ENCODE data around the gene PRDX5. TPM values are rescaled to one million over a fixed set of nuclear protein-coding genes. Genes with fewer than 3 reads are reported as not detected.

Gene PRDX5
- total and polyA plus RNA-seq, 2 experiments from 2014 or later, result 212 to 312 TPM

DNA sequence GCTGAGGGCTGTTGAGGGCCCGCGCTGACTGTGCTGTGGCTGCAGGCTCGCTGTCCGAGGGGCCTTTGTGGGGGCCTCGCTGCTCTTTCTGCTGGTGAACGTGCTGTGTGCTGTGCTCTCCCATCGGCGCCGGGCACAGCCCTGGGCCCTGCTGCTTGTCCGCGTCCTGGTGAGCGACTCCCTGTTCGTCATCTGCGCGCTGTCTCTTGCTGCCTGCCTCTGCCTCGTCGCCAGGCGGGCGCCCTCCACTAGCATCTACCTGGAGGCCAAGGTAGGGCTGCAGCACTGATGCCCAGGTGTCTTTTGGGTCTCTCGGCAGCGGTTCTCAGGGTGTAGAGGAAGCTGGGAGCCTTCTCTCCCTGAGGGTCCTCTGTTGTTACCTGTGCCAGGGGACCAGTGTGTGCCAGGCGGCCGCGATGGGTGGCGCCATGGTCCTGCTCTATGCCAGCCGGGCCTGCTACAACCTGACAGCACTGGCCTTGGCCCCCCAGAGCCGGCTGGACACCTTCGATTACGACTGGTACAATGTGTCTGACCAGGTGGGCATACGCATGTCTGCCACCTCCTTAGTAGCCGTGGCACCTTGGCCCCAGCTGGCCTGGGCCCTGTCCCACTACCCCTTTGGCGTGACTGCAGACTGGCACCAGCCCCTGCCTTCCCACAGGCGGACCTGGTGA lies 30.1 kb upstream of the PRDX5 start:
- H3K27ac Mint-ChIP-seq, result no peak overlapping the region
- ATAC-seq (no peak), DNase-seq (ENCODE audit: low spot score) (no peak)
- no peaks in the 10 kb centered on the region for H4K20me1 ChIP-seq (replicated peaks; ENCODE audit: insufficient read depth)
- no peak overlapping the region for H3K4me2 ChIP-seq
- H2AFZ ChIP-seq, result no peak overlapping the region
- peaks cover 11% of the 10 kb centered on the region for H3K4me1 Mint-ChIP-seq
- H3K36me3 Mint-ChIP-seq (ENCODE audit: low read depth), result no peaks in the 10 kb centered on the region; the same call in 2 of the 3 replicates
- no peak overlapping the region for H3K27ac ChIP-seq (ENCODE audit: low read depth)
- TF ChIP-seq ZNF114 (CRISPR knock-in tag; IDR thresholded peaks at IDR 0.05) (no peak), ETS1 (IDR thresholded peaks at IDR 0.05) (no peak), STAT1 (IDR thresholded peaks at IDR 0.05; ENCODE audit: unreplicated experiment) (no peak)
- H3K27me3 Mint-ChIP-seq (ENCODE audit: insufficient read depth, low read depth, poor library complexity), result peaks cover 45% of the 10 kb centered on the region
- no peak overlapping the region for H3K4me3 Mint-ChIP-seq
- peaks cover 13% of the 10 kb centered on the region; the same call in 1 of the 2 replicates for H3F3A ChIP-seq (replicated peaks; ENCODE audit: low read depth)
- no peaks in the 10 kb centered on the region; the same call in 1 of the 3 replicates for H3K9me3 Mint-ChIP-seq
- H3K79me2 ChIP-seq (replicated peaks; ENCODE audit: insufficient read depth), result no peaks in the 10 kb centered on the region
- no peak overlapping the region for H3K4me3 ChIP-seq
- H3K27me3 ChIP-seq (ENCODE audit: insufficient read depth), result peaks cover 50% of the 10 kb centered on the region
- H3K4me1 ChIP-seq (ENCODE audit: insufficient read depth), result peaks cover 8% of the 10 kb centered on the region
- no peaks in the 10 kb centered on the region for H3K9me2 ChIP-seq (ENCODE audit: insufficient read depth)
- H3K36me3 ChIP-seq (ENCODE audit: insufficient read depth), result no peaks in the 10 kb centered on the region

GRCh38 chr11:64288353-64288750 lies 29.6 kb upstream of the PRDX5 start:
- H3K36me3 Mint-ChIP-seq (ENCODE audit: low read depth), result no peaks in the 10 kb centered on the region; the same call in 2 of the 3 replicates
- H3K27ac Mint-ChIP-seq, result no peak overlapping the region
- no peak overlapping the region for H3K4me3 ChIP-seq
- TF ChIP-seq, protein P1, sequence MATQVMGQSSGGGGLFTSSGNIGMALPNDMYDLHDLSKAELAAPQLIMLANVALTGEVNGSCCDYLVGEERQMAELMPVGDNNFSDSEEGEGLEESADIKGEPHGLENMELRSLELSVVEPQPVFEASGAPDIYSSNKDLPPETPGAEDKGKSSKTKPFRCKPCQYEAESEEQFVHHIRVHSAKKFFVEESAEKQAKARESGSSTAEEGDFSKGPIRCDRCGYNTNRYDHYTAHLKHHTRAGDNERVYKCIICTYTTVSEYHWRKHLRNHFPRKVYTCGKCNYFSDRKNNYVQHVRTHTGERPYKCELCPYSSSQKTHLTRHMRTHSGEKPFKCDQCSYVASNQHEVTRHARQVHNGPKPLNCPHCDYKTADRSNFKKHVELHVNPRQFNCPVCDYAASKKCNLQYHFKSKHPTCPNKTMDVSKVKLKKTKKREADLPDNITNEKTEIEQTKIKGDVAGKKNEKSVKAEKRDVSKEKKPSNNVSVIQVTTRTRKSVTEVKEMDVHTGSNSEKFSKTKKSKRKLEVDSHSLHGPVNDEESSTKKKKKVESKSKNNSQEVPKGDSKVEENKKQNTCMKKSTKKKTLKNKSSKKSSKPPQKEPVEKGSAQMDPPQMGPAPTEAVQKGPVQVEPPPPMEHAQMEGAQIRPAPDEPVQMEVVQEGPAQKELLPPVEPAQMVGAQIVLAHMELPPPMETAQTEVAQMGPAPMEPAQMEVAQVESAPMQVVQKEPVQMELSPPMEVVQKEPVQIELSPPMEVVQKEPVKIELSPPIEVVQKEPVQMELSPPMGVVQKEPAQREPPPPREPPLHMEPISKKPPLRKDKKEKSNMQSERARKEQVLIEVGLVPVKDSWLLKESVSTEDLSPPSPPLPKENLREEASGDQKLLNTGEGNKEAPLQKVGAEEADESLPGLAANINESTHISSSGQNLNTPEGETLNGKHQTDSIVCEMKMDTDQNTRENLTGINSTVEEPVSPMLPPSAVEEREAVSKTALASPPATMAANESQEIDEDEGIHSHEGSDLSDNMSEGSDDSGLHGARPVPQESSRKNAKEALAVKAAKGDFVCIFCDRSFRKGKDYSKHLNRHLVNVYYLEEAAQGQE (IDR thresholded peaks at IDR 0.05; ENCODE audit: unreplicated experiment), result no peak
- TF ChIP-seq POLR2AphosphoS5 (IDR thresholded peaks at IDR 0.05; ENCODE audit: low read depth), result no peak
- TF ChIP-seq, protein P2, sequence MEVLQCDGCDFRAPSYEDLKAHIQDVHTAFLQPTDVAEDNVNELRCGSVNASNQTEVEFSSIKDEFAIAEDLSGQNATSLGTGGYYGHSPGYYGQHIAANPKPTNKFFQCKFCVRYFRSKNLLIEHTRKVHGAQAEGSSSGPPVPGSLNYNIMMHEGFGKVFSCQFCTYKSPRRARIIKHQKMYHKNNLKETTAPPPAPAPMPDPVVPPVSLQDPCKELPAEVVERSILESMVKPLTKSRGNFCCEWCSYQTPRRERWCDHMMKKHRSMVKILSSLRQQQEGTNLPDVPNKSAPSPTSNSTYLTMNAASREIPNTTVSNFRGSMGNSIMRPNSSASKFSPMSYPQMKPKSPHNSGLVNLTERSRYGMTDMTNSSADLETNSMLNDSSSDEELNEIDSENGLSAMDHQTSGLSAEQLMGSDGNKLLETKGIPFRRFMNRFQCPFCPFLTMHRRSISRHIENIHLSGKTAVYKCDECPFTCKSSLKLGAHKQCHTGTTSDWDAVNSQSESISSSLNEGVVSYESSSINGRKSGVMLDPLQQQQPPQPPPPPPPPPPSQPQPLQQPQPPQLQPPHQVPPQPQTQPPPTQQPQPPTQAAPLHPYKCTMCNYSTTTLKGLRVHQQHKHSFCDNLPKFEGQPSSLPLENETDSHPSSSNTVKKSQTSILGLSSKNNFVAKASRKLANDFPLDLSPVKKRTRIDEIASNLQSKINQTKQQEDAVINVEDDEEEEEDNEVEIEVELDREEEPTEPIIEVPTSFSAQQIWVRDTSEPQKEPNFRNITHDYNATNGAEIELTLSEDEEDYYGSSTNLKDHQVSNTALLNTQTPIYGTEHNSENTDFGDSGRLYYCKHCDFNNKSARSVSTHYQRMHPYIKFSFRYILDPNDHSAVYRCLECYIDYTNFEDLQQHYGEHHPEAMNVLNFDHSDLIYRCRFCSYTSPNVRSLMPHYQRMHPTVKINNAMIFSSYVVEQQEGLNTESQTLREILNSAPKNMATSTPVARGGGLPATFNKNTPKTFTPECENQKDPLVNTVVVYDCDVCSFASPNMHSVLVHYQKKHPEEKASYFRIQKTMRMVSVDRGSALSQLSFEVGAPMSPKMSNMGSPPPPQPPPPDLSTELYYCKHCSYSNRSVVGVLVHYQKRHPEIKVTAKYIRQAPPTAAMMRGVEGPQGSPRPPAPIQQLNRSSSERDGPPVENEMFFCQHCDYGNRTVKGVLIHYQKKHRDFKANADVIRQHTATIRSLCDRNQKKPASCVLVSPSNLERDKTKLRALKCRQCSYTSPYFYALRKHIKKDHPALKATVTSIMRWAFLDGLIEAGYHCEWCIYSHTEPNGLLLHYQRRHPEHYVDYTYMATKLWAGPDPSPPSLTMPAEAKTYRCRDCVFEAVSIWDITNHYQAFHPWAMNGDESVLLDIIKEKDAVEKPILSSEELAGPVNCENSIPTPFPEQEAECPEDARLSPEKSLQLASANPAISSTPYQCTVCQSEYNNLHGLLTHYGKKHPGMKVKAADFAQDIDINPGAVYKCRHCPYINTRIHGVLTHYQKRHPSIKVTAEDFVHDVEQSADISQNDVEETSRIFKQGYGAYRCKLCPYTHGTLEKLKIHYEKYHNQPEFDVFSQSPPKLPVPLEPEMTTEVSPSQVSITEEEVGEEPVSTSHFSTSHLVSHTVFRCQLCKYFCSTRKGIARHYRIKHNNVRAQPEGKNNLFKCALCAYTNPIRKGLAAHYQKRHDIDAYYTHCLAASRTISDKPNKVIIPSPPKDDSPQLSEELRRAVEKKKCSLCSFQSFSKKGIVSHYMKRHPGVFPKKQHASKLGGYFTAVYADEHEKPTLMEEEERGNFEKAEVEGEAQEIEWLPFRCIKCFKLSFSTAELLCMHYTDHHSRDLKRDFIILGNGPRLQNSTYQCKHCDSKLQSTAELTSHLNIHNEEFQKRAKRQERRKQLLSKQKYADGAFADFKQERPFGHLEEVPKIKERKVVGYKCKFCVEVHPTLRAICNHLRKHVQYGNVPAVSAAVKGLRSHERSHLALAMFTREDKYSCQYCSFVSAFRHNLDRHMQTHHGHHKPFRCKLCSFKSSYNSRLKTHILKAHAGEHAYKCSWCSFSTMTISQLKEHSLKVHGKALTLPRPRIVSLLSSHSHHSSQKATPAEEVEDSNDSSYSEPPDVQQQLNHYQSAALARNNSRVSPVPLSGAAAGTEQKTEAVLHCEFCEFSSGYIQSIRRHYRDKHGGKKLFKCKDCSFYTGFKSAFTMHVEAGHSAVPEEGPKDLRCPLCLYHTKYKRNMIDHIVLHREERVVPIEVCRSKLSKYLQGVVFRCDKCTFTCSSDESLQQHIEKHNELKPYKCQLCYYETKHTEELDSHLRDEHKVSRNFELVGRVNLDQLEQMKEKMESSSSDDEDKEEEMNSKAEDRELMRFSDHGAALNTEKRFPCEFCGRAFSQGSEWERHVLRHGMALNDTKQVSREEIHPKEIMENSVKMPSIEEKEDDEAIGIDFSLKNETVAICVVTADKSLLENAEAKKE (CRISPR knock-in tag; IDR thresholded peaks at IDR 0.05), result no peak
- no peak for TF ChIP-seq CREB1 (CRISPR knock-in tag; IDR thresholded peaks at IDR 0.05; ENCODE audit: low read depth)
- no peak for TF ChIP-seq ZNF114 (CRISPR knock-in tag; IDR thresholded peaks at IDR 0.05)
- no peak for TF ChIP-seq ETS1 (IDR thresholded peaks at IDR 0.05)

More at GRCh38 chr11:64288353-64288750, 29.6 kb upstream of the PRDX5 start:
- Histone ChIP-seq H3K36me3 (ENCODE audit: insufficient read depth) (no peaks in the 10 kb centered on the region), H3K79me2 (replicated peaks; ENCODE audit: insufficient read depth) (no peaks in the 10 kb centered on the region), H3K27ac (ENCODE audit: low read depth) (no peak overlapping the region), H3K27me3 (ENCODE audit: insufficient read depth) (peaks cover 55% of the 10 kb centered on the region), H2AFZ (no peak overlapping the region), H3K4me1 (ENCODE audit: insufficient read depth) (peaks cover 8% of the 10 kb centered on the region), H4K20me1 (replicated peaks; ENCODE audit: insufficient read depth) (peaks cover 1% of the 10 kb centered on the region; the same call in 1 of the 2 replicates), H3K4me2 (no peak overlapping the region), H3F3A (replicated peaks; ENCODE audit: low read depth) (peaks cover 13% of the 10 kb centered on the region; the same call in 1 of the 2 replicates), H3K9me2 (ENCODE audit: insufficient read depth) (no peaks in the 10 kb centered on the region)
- ATAC-seq (no peak), DNase-seq (ENCODE audit: low spot score) (no peak)
- Mint-ChIP-seq H3K4me3 (no peak overlapping the region), H3K4me1 (peaks cover 11% of the 10 kb centered on the region), H3K27me3 (ENCODE audit: insufficient read depth, low read depth, poor library complexity) (peaks cover 50% of the 10 kb centered on the region), H3K9me3 (no peaks in the 10 kb centered on the region; the same call in 1 of the 3 replicates)
